Upper lobe of right lung (tissue), 1 donor: Measurements from ENCODE around the gene TTC33. TPM values are rescaled to one million over a fixed set of nuclear protein-coding genes. Genes with fewer than 3 reads are reported as not detected.
"Not testable (repeated sequence)": the region's sequence is repeated elsewhere in the genome, so short reads cannot be mapped to it uniquely, and the experiment has no call there.

Experiments
- ATAC-seq: fragments of 200-7000 bp; cut with Tn5 transposase; one replicate; pipeline ENCODE4 v1.9.1; 2020; ENCODE audit warnings: mild to moderate bottlenecking, moderate library complexity
- DNase-seq: peaks from one replicate; pipeline ENCODE4 v3.0.0-alpha.2; 2020
- H3K27ac ChIP-seq: fragments of 200-600 bp; one replicate; pipeline ENCODE4 v1.8.0; 2022
- H3K27me3 ChIP-seq: fragments of 200-600 bp; one replicate; pipeline ENCODE4 v1.8.0; 2022; ENCODE audit warnings: mild to moderate bottlenecking
- H3K36me3 ChIP-seq: fragments of 200-600 bp; one replicate; pipeline ENCODE4 v1.8.0; 2022
- H3K4me1 ChIP-seq: fragments of 200-600 bp; one replicate; pipeline ENCODE4 v1.8.0; 2022
- H3K4me3 ChIP-seq: fragments of 200-600 bp; one replicate; pipeline ENCODE4 v1.8.0; 2022; ENCODE audit warnings: mild to moderate bottlenecking
- H3K9me3 ChIP-seq: fragments of 200-600 bp; one replicate; pipeline ENCODE4 v1.8.0; 2022
- CTCF ChIP-seq: fragments of 200-600 bp; IDR thresholded peaks from one replicate; pipeline ENCODE4 v1.8.0; 2022; ENCODE audit warnings: antibody characterized with exemption
- intact Hi-C: fragments of 100-400 bp; cut with DNase I; formaldehyde crosslinking; loops from one replicate; pipeline ENCODE4 v1.11.0; 2022
- total RNA-seq: library from RNA; stranded (reverse); fragmentation: NEBNext Ultra II Directional; extraction: Animal tissue kit (Norgen Biotek cat#: 25700); gene quantifications from one replicate; pipeline ENCODE4 v1.2.1, GENCODE V29; 2021
- donor health status: DM: no; HTN: yes; CAD: no; lungs with severe emphysema.

Gene TTC33
- total RNA-seq, 1 donor from 2014 or later, result 16.6 TPM

GRCh38 chr5:40717281-40717680 is 38.5 kb downstream of the TTC33 start:
- intact Hi-C loops, result no loop called here
- H3K36me3 ChIP-seq, result peaks cover 6% of the 10 kb centered on the region
- no peak for ATAC-seq
- no peak for DNase-seq
- H3K4me1 ChIP-seq, result no peaks in the 10 kb centered on the region
- H3K4me3 ChIP-seq, result no peak overlapping the region
- no peaks in the 10 kb centered on the region for H3K27me3 ChIP-seq
- H3K27ac ChIP-seq, result no peak overlapping the region
- TF ChIP-seq CTCF, result no peak
- no peaks in the 10 kb centered on the region for H3K9me3 ChIP-seq

GRCh38 chr5:40716590-40716989 is 39.2 kb downstream of the TTC33 start:
- TF ChIP-seq CTCF, result no peak
- Histone ChIP-seq H3K9me3 (no peaks in the 10 kb centered on the region), H3K36me3 (peaks cover 6% of the 10 kb centered on the region), H3K4me1 (no peaks in the 10 kb centered on the region), H3K27me3 (no peaks in the 10 kb centered on the region), H3K4me3 (no peak overlapping the region), H3K27ac (no peak overlapping the region)
- intact Hi-C loops, result no loop called here
- ATAC-seq (no peak), DNase-seq (no peak)

GRCh38 chr5:40716000-40716399 is 39.8 kb downstream of the TTC33 start:
- Histone ChIP-seq H3K27ac (no peak overlapping the region), H3K4me1 (no peaks in the 10 kb centered on the region), H3K36me3 (peaks cover 6% of the 10 kb centered on the region), H3K4me3 (no peak overlapping the region), H3K9me3 (no peaks in the 10 kb centered on the region), H3K27me3 (no peaks in the 10 kb centered on the region)
- ATAC-seq (no peak), DNase-seq (no peak)
- intact Hi-C loops, result no loop called here
- no peak for TF ChIP-seq CTCF

GRCh38 chr5:40714001-40714400 is 41.8 kb downstream of the TTC33 start:
- intact Hi-C loops, result no loop called here

GRCh38 chr5:40710575-40710974 is 45.2 kb downstream of the TTC33 start:
- H3K27me3 ChIP-seq, H3K4me1 ChIP-seq, ATAC-seq, H3K36me3 ChIP-seq, intact Hi-C loops, DNase-seq, H3K9me3 ChIP-seq, H3K4me3 ChIP-seq, H3K27ac ChIP-seq: not testable (repeated sequence)

More at GRCh38 chr5:40714001-40714400, 41.8 kb downstream of the TTC33 start:
- no peak overlapping the region for H3K4me3 ChIP-seq
- ATAC-seq (no peak), DNase-seq (no peak)
- TF ChIP-seq CTCF, result no peak
- H3K4me1 ChIP-seq, result no peaks in the 10 kb centered on the region
- H3K9me3 ChIP-seq, result no peaks in the 10 kb centered on the region
- no peak overlapping the region for H3K27ac ChIP-seq
- H3K27me3 ChIP-seq, result no peaks in the 10 kb centered on the region
- no peaks in the 10 kb centered on the region for H3K36me3 ChIP-seq

- DNase-seq, result not testable (repeated sequence)
Measured at GRCh38 chr5:40705484-40705883, 50.3 kb downstream of the TTC33 start.

GRCh38 chr5:40702027-40702426 is 53.7 kb downstream of the TTC33 start:
- H3K27me3 ChIP-seq, DNase-seq, ATAC-seq, H3K27ac ChIP-seq, H3K4me3 ChIP-seq, H3K9me3 ChIP-seq, intact Hi-C loops, H3K36me3 ChIP-seq, H3K4me1 ChIP-seq: not testable (repeated sequence)

More at GRCh38 chr5:40705484-40705883, 50.3 kb downstream of the TTC33 start:
- H3K36me3 ChIP-seq, H3K4me1 ChIP-seq, H3K9me3 ChIP-seq, H3K4me3 ChIP-seq, intact Hi-C loops, H3K27ac ChIP-seq, H3K27me3 ChIP-seq, ATAC-seq: not testable (repeated sequence)
